GM18508 (cell line): ENCODE results near the gene ALDH3A1.
"Not testable (repeated sequence)": the region's sequence is repeated elsewhere in the genome, so short reads cannot be mapped to it uniquely, and the experiment has no call there.

Source experiments
- ATAC-seq: cut with Tn5 transposase; IDR thresholded peaks from one replicate; pipeline ENCODE4 v1.9.1; 2021; ENCODE audit warnings: moderate number of reproducible peaks; ENCODE audit not compliant: insufficient read depth, unreplicated experiment

The ALDH3A1 gene

GRCh38 chr17:19747829-19748806, at the start of gene ALDH3A1:
Gene ALDH3A1, minus strand, starts transcription at chr17:19748298. Its CDS starts 3,169 bp downstream, at chr17:19745129.
- ATAC-seq = no peak

GRCh38 chr17:19796457-19796856, 48.4 kb upstream of the ALDH3A1 start:
- no peak for ATAC-seq

GRCh38 chr17:19791918-19792550, 43.9 kb upstream of the ALDH3A1 start:
- ATAC-seq = no peak

GRCh38 chr17:19787733-19788357, 39.7 kb upstream of the ALDH3A1 start:
- no peak for ATAC-seq

- ATAC-seq = no peak
Measured at GRCh38 chr17:19785854-19786253, 37.8 kb upstream of the ALDH3A1 start.

- no peak for ATAC-seq
Measured at GRCh38 chr17:19781488-19782458, 33.7 kb upstream of the ALDH3A1 start.

- no peak for ATAC-seq
Measured at GRCh38 chr17:19780846-19781245, 32.7 kb upstream of the ALDH3A1 start.

GRCh38 chr17:19773534-19773933, 25.4 kb upstream of the ALDH3A1 start:
- ATAC-seq = no peak

- no peak for ATAC-seq
Measured at GRCh38 chr17:19771971-19772630, 24.0 kb upstream of the ALDH3A1 start.

- no peak for ATAC-seq
Measured at GRCh38 chr17:19770985-19771735, 23.1 kb upstream of the ALDH3A1 start.

GRCh38 chr17:19769946-19770652, 22.0 kb upstream of the ALDH3A1 start:
- no peak for ATAC-seq

GRCh38 chr17:19768046-19768782, 20.1 kb upstream of the ALDH3A1 start:
- no peak for ATAC-seq

GRCh38 chr17:19766421-19767270, 18.5 kb upstream of the ALDH3A1 start:
- ATAC-seq = no peak

- ATAC-seq = no peak
Measured at GRCh38 chr17:19766016-19766415, 17.9 kb upstream of the ALDH3A1 start.

- not testable (repeated sequence) for ATAC-seq
Measured at GRCh38 chr17:19763991-19764390, 15.9 kb upstream of the ALDH3A1 start.

- ATAC-seq = no peak
Measured at GRCh38 chr17:19763416-19763815, 15.3 kb upstream of the ALDH3A1 start.
